ENCODE results near the gene HLA-DRA.
"Not testable (repeated sequence)": the region's sequence is repeated elsewhere in the genome, so short reads cannot be mapped to it uniquely, and the experiment has no call there.

The HLA-DRA gene

GRCh38 chr6:32431142-32431541 lies 8.5 kb upstream of the HLA-DRA start:
- DNase-seq (ENCODE audit: low spot score): no peak
- TF ChIP-seq, protein P1, sequence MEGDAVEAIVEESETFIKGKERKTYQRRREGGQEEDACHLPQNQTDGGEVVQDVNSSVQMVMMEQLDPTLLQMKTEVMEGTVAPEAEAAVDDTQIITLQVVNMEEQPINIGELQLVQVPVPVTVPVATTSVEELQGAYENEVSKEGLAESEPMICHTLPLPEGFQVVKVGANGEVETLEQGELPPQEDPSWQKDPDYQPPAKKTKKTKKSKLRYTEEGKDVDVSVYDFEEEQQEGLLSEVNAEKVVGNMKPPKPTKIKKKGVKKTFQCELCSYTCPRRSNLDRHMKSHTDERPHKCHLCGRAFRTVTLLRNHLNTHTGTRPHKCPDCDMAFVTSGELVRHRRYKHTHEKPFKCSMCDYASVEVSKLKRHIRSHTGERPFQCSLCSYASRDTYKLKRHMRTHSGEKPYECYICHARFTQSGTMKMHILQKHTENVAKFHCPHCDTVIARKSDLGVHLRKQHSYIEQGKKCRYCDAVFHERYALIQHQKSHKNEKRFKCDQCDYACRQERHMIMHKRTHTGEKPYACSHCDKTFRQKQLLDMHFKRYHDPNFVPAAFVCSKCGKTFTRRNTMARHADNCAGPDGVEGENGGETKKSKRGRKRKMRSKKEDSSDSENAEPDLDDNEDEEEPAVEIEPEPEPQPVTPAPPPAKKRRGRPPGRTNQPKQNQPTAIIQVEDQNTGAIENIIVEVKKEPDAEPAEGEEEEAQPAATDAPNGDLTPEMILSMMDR (IDR thresholded peaks at IDR 0.05; ENCODE audit: extremely low read depth, missing control alignments): no peak

GRCh38 chr6:32432050-32432450 lies 7.6 kb upstream of the HLA-DRA start:
- peak; percentile 22 for DNase-seq (ENCODE audit: low spot score)
- TF ChIP-seq, protein P1 (IDR thresholded peaks at IDR 0.05; ENCODE audit: extremely low read depth, missing control alignments): peak; percentile 5

DNA sequence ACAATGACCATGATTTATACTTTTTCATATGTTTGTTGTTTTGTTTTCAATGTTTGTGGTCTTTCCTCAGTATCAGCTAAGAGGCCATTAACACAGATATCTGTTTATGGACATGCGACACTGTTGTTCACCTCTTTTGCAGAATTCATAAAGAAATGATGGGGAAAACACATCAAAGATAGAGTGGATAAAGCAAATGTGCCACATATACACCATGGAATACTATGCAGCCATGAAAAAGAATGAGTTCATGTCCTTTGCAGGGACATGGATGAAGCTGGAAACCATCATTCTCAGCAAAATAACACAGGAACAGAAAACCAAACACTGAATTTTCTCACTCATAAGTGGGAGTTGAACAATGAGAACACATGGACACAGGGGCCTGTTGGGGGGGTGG lies 5.7 kb upstream of the HLA-DRA start:
- not testable (repeated sequence) for DNase-seq (ENCODE audit: low spot score)

DNA sequence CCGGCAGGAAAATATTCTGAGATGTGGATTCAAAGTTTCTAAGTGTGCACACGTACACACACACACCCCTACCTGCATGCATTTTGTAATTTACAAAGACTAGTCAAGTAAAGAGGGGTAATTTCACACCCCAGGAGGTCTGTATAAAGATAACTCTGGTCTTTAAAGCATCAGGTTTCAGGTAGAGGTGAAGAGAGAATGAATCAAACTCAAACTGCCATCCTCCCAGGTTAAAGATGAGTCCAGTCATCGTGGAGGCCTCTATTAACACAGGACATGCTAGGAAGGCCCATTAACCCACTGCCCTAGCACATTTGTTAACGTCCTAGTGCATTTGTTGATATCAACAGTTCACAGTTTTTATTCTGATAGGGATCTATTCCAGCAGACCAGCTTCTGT lies 3.5 kb upstream of the HLA-DRA start:
- TF ChIP-seq, protein P1 (IDR thresholded peaks at IDR 0.05; ENCODE audit: extremely low read depth, missing control alignments): no peak
- DNase-seq (ENCODE audit: low spot score): no peak

GRCh38 chr6:32436995-32437836 lies 2.5 kb upstream of the HLA-DRA start:
- TF ChIP-seq, protein P1 (IDR thresholded peaks at IDR 0.05; ENCODE audit: extremely low read depth, missing control alignments): no peak
- peak; percentile 62 for DNase-seq (ENCODE audit: low spot score)

- TF ChIP-seq, protein P1 (IDR thresholded peaks at IDR 0.05; ENCODE audit: extremely low read depth, missing control alignments): no peak
- DNase-seq (ENCODE audit: low spot score): no peak
Measured at GRCh38 chr6:32439139-32439538, 548 bp upstream of the HLA-DRA start.

- TF ChIP-seq, protein P1 (IDR thresholded peaks at IDR 0.05; ENCODE audit: extremely low read depth, missing control alignments): no peak
- no peak for DNase-seq (ENCODE audit: low spot score)
Measured at GRCh38 chr6:32442243-32442667, 2.6 kb downstream of the HLA-DRA start.
